NOMO-1 treated with DMSO at 0.1 percent for 48 hours (cell line): ENCODE data around the gene HIVEP1.
A peak's percentile ranks its signal among the peaks of the same experiment; 100 is the strongest.
"Not testable (repeated sequence)": the region's sequence is repeated elsewhere in the genome, so short reads cannot be mapped to it uniquely, and the experiment has no call there.

Experiments
- DNase-seq: peaks from one replicate; lab custom pipeline; 2025; ENCODE audit not compliant: unreplicated experiment; lab: John Stamatoyannopoulos, UW

HIVEP1 gene

DNA sequence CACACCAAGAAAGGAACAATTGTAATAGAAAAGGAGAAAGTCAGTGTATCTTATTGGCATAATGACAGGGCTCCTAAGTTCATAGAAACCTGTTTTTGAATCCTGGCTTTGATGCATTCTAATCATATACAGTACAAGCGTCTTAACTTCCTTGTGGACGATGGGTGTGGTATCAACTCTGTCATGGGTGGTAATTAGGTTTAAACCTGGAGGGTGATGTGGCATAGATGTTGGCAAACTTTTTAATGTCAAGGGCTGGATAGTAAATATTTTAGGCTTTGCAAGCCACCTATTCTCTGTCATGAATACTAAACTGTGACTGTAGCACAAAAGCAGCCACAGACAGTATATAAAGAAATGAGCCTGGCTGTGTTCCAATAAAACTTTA lies 139.3 kb downstream of the HIVEP1 start:
- DNase-seq: no peak

DNA sequence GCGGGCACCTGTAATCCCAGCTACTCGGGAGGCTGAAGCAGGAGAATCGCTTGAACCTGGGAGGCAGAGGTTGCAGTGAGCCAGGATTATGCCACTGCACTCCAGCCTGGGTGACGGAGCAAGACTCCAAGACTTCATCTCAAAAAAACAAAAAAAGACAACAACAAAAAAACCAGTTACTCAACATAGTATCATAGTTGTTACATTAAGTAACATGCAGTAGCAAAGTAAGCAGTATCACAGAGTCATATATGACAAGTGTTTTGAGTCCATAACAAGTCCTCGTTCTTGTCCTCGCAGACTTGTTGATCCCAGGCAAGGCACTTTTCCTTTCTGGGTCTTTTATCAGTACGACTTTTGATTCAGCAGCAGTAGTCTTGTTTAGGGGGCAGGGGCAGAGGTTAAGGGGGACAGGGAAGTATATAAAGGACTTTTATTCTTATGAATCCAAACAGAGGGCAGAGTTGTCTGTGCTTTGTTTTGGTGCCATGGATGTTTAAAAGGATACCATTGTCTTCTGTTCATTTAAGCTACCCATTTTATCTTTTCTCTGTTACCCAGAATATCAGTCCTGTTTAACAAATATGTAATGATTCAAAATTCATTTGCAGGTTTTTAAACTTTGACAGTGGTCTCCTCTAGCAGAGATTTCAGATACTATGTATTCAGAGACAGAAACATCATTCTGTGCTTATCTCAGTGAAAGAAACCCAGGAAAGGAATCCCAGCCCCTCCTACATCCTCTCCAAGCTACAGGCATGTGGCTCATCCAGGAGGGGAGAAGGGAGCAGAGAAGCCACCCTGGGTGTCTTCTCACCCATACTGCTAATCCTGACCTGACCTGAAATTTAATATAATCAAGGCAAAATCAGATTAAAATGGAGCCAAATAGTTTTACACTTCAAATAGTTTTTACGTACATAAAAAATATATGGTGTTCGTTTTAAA lies 140.2 kb downstream of the HIVEP1 start:
- no peak for DNase-seq

DNA sequence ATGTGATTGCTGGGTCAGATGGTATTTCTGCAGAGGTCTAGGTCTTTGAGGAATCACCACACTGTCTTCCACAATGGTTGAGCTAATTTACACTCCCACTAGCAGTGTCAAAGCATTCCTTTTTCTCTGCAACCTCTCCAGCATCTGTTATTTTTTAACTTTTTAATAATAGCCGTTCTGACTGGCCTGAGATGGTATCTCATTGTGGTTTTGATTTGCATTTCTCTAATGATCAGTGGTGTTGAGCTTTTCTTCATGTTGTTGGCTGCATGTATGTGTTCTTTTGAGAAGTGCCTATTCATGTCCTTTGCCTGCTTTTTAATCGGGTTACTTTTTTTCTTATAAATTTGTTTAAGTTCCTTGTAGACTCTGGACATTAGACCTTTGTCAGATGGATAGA lies 143.7 kb downstream of the HIVEP1 start:
- DNase-seq: not testable (repeated sequence)

DNA sequence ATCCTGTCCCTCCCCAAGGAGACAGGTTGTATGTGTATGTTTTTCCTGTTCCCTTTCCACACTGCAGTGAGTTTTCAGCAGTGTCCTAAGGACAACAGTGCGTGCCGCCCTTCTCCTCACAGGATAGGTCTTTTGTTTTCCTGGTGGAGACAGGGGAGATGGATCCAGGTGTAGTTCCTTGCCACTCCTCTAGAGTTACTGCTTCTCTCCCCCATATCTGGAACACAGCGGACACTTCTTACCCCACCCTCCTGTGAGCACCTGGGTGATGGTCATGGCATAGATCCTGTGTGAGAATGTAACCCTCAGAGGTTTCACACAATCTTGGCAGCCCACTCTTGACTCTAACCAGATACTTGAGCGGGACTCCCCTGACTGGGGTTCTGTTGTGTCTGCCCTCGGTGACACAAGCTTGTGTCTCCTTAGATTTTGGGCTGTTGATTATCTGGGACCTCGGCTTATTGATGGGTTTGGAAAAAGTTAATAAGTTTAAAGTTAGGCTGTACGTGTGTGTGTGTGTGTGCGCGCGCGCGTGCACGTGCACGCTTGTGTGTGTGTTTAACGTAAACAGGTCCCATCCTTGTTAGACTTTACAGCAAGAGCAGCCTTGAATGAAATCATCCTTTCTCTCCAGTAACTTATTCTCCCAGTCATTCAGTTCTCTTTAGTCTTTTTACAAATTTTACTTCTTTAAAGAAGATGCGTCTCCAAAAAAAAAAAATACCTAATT lies 146.7 kb downstream of the HIVEP1 start:
- DNase-seq: no peak

DNA sequence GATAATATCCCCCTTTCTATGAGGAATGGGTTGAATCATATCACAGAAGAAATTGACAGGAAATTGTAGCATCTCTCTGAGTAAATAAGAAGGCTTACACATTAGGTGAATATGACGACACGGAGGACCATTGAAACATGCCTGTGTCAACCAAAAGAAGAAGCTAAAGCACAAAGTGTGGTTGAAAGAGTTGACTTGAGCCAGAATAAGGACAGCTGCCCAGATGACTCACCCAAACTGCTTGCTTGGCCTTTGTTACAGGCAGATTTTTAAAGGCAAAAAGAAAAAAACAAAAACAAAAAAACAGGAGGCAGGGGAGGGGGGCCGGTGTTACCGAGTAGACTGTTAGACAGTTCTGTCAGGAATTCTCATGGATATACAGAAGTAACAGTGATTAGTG lies 148.2 kb downstream of the HIVEP1 start:
- peak; percentile 53 for DNase-seq

DNA sequence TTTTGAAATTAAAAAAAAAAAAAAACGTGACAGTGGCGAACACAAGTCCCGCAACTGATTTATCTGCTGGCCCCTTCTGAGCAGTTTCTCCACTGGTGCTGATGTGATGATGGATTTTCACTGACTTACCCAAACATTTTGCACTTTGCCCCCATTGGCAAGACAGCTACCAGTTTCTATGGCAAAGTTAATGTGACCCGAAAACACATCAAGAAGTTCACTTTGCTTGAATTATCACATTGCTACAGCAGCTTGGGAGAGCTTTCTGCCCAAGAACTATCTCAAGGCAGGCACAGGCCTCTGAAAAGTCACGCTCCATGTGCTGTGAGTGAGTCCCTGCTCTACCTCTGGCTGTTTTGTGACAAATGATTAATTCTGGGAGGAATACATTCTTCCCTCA lies 150.1 kb downstream of the HIVEP1 start:
- no peak for DNase-seq

DNA sequence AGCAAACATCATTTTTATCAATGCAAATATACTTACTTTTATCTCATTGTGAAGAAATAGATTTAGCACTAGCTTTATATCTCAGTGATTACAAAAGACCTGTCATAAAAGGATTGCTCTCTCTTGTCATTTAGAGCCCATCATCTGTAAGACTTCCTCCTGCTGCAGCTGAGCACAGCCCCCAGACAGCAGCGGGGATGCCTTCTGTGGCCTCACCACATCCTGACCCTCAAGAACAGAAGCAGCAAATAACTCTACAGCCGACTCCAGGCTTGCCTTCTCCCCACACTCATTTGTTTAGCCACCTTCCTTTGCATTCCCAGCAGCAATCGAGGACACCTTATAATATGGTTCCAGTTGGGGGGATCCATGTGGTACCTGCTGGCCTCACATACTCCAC lies 151.0 kb downstream of the HIVEP1 start:
- peak; percentile 77 for DNase-seq

DNA sequence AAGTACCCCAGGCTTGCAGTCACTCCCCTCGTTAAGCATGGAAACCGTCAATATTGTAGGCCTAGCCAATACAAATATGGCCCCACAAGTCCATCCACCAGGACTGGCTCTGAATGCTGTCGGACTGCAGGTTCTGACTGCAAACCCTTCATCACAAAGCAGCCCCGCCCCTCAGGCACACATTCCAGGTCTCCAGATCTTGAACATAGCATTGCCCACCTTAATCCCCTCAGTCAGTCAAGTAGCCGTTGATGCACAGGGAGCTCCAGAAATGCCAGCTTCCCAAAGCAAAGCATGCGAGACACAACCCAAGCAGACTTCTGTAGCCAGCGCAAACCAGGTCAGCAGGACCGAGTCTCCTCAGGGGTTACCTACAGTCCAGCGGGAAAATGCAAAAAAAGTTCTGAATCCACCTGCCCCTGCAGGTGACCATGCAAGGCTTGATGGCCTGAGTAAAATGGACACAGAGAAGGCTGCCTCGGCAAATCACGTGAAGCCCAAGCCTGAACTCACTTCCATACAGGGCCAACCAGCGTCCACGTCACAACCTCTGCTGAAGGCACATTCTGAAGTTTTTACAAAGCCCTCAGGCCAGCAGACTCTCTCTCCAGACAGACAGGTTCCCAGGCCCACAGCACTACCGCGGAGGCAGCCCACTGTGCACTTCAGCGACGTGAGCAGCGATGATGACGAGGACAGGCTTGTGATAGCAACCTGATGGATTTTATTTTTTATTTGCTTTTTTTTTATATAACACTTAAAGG lies 151.8 kb downstream of the HIVEP1 start:
- DNase-seq: no peak

DNA sequence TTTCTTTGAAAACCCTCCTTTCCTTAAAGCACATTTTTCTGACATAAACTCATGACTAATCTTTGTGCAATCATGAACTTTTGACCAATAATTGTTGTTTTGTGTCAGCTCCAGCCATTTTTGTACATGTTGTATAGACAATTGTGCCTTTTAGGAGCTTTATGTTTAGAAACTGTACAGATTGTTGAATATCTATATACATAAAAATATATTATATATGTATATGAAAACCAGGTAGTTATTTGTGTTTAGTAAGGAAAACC lies 152.3 kb downstream of the HIVEP1 start:
- no peak for DNase-seq

DNA sequence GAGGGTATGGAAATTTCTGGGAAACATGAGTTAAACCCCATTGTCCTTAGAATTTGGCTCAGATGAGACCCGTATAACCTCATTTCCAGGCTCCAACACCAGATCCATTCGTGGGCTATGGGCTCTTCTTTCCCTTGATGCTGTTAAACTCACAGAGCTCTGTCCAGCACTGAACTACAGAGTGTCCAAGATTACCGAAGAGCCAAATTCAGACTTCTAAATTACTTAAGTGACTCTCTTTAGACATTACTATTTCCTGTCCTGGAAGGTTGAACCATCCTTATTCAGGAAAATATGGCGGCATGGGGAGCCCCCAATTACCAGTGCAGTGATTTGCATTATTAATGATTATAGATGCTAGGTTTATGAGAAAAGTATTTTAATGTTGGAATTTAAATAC lies 153.2 kb downstream of the HIVEP1 start:
- no peak for DNase-seq

DNA sequence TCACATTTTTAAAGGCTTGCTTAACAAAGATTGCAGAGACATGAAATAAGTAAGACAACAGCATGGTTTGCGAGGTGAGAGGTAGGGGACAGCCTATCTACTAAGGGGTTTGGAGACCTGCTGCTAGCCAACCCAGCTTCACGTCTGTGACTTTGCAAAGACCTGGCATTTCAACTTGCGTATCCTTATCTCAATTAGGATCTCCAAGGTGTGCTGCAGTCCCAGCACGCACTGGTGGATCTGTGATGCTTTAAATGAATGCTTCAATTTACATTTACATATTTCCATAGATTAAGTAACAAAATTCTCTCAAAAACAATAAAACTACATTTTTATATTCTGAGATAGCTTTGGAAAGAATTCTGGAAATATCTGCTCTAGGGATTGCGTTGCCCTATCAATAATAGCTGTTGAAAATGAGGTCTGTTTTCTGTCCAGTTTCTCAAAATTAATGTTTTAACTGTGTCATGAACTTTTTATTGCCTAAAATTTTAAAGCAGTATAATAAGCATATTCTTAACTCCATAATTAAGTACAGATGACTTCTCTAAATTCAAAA lies 153.7 kb downstream of the HIVEP1 start:
- no peak for DNase-seq

DNA sequence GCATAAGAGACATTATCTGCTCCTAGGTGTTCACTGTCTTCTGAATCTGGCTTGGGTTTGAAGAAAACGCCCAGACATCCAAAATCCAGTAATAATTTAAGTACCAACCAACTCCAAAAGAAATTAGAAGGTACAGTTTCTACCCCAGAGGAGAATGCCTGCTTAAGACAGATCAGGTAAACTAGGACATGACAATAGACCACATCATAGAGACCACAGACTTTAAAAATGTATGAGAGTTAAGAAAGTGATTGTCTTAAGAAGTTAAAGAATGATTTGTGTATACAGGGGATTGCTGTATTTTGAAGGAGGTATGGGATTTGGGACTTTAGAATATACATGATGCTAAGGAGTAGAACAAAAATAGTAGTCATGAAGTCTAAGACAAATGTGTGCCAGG lies 157.3 kb downstream of the HIVEP1 start:
- DNase-seq: no peak

DNA sequence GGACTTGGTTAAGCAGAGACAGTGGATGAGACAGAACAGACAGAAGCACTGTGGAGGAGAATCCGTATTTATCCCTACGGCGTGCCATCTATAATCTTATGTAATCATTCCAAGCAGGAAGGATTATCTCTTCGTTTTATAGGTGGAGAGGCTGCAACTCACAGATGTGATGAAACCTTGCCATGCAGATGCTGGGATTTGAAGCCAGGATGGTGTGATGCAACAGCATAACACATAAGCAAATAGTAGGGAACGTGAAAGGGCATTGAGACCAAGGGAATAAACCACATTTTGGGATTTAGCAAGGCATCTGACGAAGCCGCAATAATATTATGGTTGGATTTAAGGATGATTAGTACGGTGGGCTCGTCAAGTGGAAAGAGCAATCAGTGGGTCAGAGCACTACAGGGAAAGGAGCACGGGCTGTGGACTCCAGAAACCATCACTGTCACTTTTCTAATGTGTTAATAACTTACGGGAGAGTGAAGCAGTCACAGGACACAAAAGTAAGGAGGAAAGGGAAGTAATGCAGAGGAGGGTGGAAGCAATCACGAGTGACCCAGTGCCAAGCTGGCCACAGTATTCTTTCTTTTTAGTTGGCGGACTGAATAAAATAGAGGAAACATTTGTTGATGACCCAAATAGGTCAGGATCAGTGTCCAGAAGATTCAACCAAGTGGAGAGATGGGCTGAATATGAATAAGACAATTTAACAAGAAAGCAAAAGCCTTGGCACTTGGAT lies 158.4 kb downstream of the HIVEP1 start:
- DNase-seq: peak; percentile 18

DNA sequence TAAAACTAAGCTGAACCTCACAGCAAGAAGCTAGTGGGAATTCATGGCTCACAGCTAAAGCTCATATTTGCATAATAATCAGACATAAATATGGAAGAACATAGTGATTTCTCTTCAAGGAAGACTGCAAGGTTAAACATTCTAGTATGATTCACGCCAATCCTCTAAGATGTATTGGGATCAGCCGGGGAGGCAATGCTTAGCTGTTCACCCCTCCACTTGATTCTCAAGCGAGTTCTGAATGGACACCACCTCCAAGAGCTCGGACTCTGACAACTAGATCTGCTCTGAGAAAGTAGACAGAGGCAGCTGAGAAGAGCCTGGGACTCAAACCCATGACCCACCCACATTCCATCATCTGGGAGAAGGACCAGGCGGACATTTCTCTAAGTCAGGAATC lies 159.6 kb downstream of the HIVEP1 start:
- no peak for DNase-seq

DNA sequence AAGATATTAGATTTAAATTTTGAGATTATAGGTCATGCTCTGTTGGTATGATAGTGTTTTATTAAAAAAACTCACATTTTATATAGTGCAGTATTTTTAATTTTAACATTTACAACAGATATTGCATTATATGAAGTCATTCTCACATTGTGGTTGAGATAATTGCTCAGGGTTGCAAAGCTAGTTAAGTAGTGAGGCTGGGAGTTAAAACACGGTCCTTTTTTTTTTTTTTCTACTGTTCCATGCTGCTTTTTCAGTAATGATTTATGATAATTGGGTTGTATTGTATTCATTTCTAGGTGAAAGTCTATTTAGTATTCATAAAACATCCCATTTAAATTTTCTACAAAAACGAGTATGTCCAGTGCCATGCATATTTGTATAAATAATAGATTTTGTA lies 160.5 kb downstream of the HIVEP1 start:
- DNase-seq: peak; percentile 38

DNA sequence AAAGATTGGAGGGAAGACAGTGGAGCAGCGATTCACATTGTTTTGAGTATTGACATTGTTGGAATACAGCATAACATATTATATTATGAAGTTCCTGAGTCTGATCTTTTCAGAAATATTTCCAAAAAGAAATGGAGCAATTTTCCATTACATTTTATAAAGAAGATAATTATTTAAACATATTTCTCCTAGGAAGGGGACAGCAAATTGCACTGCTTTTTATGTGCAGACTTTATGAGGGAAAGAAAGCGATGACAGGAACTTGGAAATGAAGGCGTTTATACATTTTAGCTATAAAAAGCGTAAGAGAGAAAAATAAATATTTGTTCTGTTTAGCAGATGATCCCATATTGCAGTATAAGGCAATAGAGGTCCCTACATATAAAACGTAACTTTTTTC lies 161.1 kb downstream of the HIVEP1 start:
- no peak for DNase-seq

DNA sequence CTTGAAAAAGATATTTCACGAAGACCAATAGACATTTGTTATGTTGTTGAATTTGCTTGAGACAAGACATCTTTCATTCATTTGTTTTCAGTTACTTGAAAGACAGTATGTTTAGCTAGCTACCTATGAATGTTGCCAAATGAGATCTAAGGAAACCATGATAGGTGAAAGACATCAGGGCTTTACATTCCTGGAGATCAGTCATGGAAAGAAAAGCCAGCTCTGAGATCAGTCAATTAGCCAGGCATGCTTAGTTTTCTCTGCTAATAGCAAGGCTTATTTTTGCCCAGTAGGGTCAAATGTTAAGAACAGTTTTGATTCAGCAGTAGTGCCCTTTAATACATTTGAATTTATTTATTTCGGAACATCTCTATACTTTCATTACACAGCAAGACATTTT lies 161.5 kb downstream of the HIVEP1 start:
- no peak for DNase-seq

DNA sequence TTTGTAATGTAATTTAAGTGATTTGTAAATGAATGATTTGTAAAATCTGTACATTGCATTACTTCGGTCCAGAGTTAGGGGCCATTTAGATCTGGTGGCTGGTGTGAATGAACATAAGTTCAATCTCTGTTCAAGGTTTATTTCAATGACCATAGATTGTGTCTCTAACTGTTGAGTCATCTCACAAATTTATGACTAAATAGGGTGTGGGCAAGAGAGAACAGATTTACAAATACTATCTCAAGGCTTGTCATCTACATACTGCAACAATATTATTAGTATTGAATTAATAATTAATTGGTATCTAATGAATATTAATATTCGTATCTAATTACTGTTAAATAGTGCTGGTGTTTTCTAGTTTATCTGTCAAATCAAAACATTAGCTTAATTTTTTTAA lies 162.8 kb downstream of the HIVEP1 start:
- no peak for DNase-seq

DNA sequence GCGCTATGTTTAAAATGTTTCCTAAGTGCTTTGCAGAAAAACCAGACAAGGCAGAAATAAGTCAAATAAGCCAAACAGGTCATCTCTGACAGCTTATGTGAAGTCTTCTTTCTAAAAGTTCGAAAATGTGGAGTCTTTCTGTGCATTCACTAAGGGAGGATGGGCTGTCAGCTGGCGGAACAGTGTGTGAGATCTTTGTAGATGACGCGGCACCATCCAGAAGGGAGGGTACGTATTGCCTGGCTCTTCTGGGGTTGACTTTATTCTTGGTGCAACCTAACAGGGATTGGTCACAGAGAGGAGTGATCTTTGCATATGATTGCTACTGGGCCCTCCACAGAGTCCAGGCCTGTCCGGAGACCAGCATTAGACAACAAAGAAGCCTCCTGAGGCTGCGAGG lies 163.5 kb downstream of the HIVEP1 start:
- no peak for DNase-seq

DNA sequence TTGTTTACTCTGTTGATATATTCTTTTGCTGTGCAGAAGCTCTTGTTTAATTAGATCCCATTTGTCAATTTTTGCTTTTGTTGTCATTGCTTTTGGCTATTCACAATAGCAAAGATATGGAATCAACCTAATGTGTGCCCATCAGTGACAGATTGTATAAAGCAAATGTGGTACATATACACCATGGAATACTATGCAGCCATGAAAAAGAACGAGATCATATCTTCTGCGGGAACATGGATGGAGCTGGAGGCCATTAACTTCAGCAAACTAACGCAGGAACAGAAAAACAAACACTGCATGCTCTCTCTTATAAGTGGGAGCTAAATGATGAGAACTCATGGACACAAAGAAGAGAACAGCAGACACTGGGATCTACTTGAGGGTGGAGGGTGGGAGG lies 164.7 kb downstream of the HIVEP1 start:
- DNase-seq: not testable (repeated sequence)

DNA sequence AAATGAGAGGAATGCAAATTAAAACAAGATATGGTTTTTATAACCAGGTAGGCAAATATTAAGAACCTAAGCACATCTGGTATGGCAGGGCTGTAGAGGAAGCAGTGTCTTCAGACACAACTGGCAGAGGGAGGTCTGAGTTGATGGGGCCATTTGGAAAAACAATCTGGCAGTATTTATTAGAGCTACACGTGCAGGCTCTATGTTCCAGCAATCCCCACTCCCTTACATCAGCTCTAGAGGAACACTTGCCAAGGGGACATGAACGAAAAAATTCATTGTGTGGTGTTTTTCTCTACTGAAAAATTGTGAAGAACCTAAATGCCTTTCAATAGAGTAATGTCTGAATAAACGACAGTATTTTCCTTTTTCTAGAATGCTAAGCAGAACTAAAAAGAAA lies 166.4 kb downstream of the HIVEP1 start:
- no peak for DNase-seq
